GM19324 (cell line): ENCODE measurements around the gene ARHGAP5.

Experiments
- ATAC-seq: cut with Tn5 transposase; IDR thresholded peaks from one replicate; pipeline ENCODE4 v1.9.1; 2021; ENCODE audit warnings: mild to moderate bottlenecking, moderate library complexity; ENCODE audit not compliant: unreplicated experiment, low FRiP score

ARHGAP5 gene

DNA sequence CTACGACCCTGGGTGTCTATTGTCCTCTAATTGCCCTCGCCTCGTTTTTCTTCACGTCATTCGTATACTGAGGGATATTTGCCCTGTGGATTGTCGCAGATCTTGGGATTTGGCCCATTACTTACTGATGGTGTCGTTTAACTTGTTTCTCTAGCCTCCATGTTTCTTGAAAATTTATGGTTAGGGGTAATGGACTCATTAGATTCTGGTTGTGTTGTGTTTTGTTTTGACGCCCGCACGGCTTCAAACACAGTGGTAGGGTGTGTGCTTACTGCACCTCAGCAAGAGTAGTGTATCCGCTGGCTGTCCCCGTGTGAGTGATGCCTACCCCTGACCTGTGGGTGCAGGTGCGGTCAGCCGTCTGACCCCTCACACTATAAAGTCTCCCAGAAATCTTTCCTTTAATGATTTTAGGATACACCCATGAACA, 126.8 kb downstream of the ARHGAP5 start:
- ATAC-seq = no peak

DNA sequence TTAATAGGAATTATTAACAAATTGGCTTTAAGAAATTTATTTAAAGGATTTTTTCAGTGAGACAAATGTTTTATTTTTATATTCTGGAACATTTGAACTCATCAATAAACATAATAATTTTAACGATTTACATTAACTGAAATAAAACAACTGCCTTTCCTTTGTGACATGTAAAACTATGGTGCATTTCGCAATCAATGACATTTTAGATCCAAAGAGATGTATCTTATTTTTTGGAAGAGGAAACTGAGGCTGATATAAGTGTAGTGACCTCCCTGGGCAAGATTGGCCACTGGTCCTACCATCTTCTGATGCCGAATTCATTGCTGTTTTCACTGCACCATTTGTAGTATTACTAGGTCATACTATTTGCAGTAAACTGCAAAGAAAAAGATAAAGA, 128.4 kb downstream of the ARHGAP5 start:
- ATAC-seq = no peak

DNA sequence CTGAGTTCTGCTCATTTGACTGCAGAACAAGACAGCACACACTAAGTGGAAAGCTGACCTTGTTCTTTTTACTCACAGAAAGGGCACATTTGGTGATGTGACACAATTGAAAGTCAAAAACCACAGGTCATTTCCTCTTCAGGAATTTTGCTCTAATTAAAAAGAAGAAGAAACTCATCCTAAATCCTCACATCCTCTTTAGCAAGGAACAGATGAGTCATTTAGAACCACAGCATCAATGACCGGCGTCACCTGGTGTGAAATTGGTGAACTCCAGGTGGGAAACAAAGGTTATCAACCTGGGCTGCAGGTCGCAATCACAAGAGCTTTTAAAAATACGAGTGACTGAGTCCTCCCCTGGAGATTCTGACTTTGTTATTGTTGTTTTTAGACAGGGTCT, 128.9 kb downstream of the ARHGAP5 start:
- no peak for ATAC-seq

DNA sequence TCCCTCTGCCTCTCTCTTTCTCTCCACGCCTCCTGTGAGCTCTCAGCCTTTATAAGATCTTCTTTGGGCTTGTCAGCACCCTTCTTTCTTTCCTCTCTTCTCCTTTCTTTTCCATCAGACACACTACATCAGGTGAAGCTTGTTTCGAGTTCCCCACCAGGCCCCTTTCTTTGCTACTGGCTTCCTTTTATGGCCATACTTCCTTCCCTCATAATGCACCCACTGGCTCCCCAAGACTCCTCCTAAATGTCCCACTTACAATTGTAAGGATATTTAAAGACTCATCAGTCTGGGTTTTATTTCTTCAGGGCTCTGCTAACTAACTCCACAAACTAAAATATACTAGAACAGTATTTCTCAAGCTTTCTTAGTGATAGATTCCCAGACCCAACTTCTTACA, 129.4 kb downstream of the ARHGAP5 start:
- no peak for ATAC-seq

DNA sequence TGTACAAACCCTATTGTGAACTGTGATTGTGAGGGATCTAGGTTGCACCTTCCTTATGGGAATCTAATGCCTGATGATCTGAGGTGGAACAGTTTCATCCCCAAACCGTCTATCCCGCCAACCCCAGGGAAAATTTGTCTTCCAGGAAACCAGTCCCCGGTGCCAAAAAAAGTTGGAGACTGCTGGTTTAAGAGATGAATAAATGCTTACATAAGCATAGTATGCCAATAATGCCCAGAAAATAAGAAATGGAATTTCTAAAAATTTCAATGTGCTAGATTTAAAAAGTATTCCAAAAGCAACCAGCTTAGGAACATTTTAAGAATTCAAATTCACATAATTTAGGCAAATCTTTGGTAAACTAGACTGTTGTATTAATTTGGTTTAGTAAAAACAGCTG, 131.4 kb downstream of the ARHGAP5 start:
- no peak for ATAC-seq
